Central memory CD8-positive, alpha-beta T cell (primary cell): ENCODE measurements around the gene MYO10.

Experiments
- ATAC-seq: fragments of 150-1000 bp; cut with Tn5 transposase; replicated peaks from 2 replicates; pipeline ENCODE4 v1.10.0; 2022; ENCODE audit warnings: mild to moderate bottlenecking, moderate FRiP score, moderate number of reproducible peaks; ENCODE audit not compliant: poor library complexity, severe bottlenecking; ENCODE audit errors: extremely low read depth
- DNase-seq, 2 donors: peaks; one replicate each; pipeline ENCODE4 v3.0.0; 2021; ENCODE audit warnings: low spot score in 2 of 2
- H3K27ac Mint-ChIP-seq: one replicate; pipeline ENCODE4 v1.8.0; 2022; ENCODE audit warnings: low read depth, mild to moderate bottlenecking, moderate library complexity, mixed read lengths
- H3K27me3 Mint-ChIP-seq: one replicate; pipeline ENCODE4 v1.8.0; 2022; ENCODE audit warnings: mixed read lengths
- H3K36me3 Mint-ChIP-seq: one replicate; pipeline ENCODE4 v1.8.0; 2022; ENCODE audit warnings: mild to moderate bottlenecking, moderate library complexity, mixed read lengths; ENCODE audit not compliant: insufficient read depth
- H3K4me1 Mint-ChIP-seq: one replicate; pipeline ENCODE4 v1.8.0; 2022; ENCODE audit warnings: mixed read lengths
- H3K4me3 Mint-ChIP-seq: one replicate; pipeline ENCODE4 v1.8.0; 2022; ENCODE audit warnings: mild to moderate bottlenecking, moderate library complexity, mixed read lengths
- H3K9me3 Mint-ChIP-seq: one replicate; pipeline ENCODE4 v1.8.0; 2022; ENCODE audit warnings: mixed read lengths

The MYO10 gene

GRCh38 chr5:16856531-16856930 is 79.6 kb downstream of the MYO10 start:
- Mint-ChIP-seq H3K27ac (no peak overlapping the region), H3K4me1 (no peaks in the 10 kb centered on the region), H3K36me3 (no peaks in the 10 kb centered on the region), H3K9me3 (peaks cover 10% of the 10 kb centered on the region), H3K4me3 (no peak overlapping the region), H3K27me3 (no peaks in the 10 kb centered on the region)
- no peak for ATAC-seq
- DNase-seq = no peak

GRCh38 chr5:16855898-16856297 is 80.2 kb downstream of the MYO10 start:
- Mint-ChIP-seq H3K27me3 (no peaks in the 10 kb centered on the region), H3K36me3 (no peaks in the 10 kb centered on the region), H3K4me1 (no peaks in the 10 kb centered on the region), H3K9me3 (peaks cover 10% of the 10 kb centered on the region), H3K4me3 (no peak overlapping the region), H3K27ac (no peak overlapping the region)
- ATAC-seq = no peak
- no peak for DNase-seq

GRCh38 chr5:16855485-16855884 is 80.6 kb downstream of the MYO10 start:
- ATAC-seq = no peak
- no peaks in the 10 kb centered on the region for H3K4me1 Mint-ChIP-seq
- no peak for DNase-seq
- no peaks in the 10 kb centered on the region for H3K27me3 Mint-ChIP-seq
- H3K9me3 Mint-ChIP-seq = peaks cover 8% of the 10 kb centered on the region
- no peak overlapping the region for H3K4me3 Mint-ChIP-seq
- no peaks in the 10 kb centered on the region for H3K36me3 Mint-ChIP-seq
- H3K27ac Mint-ChIP-seq = no peak overlapping the region

GRCh38 chr5:16854351-16854750 is 81.7 kb downstream of the MYO10 start:
- no peaks in the 10 kb centered on the region for H3K36me3 Mint-ChIP-seq
- H3K4me3 Mint-ChIP-seq = no peak overlapping the region
- DNase-seq (no peak), ATAC-seq (no peak)
- H3K4me1 Mint-ChIP-seq = no peaks in the 10 kb centered on the region
- H3K27me3 Mint-ChIP-seq = no peaks in the 10 kb centered on the region
- no peaks in the 10 kb centered on the region for H3K9me3 Mint-ChIP-seq
- no peak overlapping the region for H3K27ac Mint-ChIP-seq

- no peaks in the 10 kb centered on the region for H3K4me1 Mint-ChIP-seq
- ATAC-seq = no peak
Measured at GRCh38 chr5:16853518-16853917, 82.6 kb downstream of the MYO10 start.

GRCh38 chr5:16852251-16853005 is 83.7 kb downstream of the MYO10 start:
- H3K36me3 Mint-ChIP-seq = no peaks in the 10 kb centered on the region
- H3K27me3 Mint-ChIP-seq = no peaks in the 10 kb centered on the region
- H3K4me1 Mint-ChIP-seq = no peaks in the 10 kb centered on the region
- no peaks in the 10 kb centered on the region for H3K9me3 Mint-ChIP-seq
- H3K4me3 Mint-ChIP-seq = no peak overlapping the region
- ATAC-seq (no peak), DNase-seq (no peak)
- no peak overlapping the region for H3K27ac Mint-ChIP-seq

More at GRCh38 chr5:16853518-16853917, 82.6 kb downstream of the MYO10 start:
- Mint-ChIP-seq H3K27me3 (no peaks in the 10 kb centered on the region), H3K36me3 (no peaks in the 10 kb centered on the region), H3K4me3 (no peak overlapping the region), H3K9me3 (no peaks in the 10 kb centered on the region), H3K27ac (no peak overlapping the region)
- DNase-seq = no peak

GRCh38 chr5:16849775-16850174 is 86.3 kb downstream of the MYO10 start:
- Mint-ChIP-seq H3K27ac (no peak overlapping the region), H3K9me3 (no peaks in the 10 kb centered on the region), H3K4me3 (no peak overlapping the region), H3K36me3 (no peaks in the 10 kb centered on the region), H3K27me3 (no peaks in the 10 kb centered on the region), H3K4me1 (no peaks in the 10 kb centered on the region)
- no peak for ATAC-seq
- DNase-seq = no peak

- ATAC-seq (no peak), DNase-seq (no peak)
- no peak overlapping the region for H3K4me3 Mint-ChIP-seq
- H3K4me1 Mint-ChIP-seq = no peaks in the 10 kb centered on the region
- no peaks in the 10 kb centered on the region for H3K9me3 Mint-ChIP-seq
- H3K36me3 Mint-ChIP-seq = no peaks in the 10 kb centered on the region
- no peak overlapping the region for H3K27ac Mint-ChIP-seq
- no peaks in the 10 kb centered on the region for H3K27me3 Mint-ChIP-seq
Measured at GRCh38 chr5:16849181-16849580, 86.9 kb downstream of the MYO10 start.

GRCh38 chr5:16844952-16845351 is 91.1 kb downstream of the MYO10 start:
- no peaks in the 10 kb centered on the region for H3K4me1 Mint-ChIP-seq
- DNase-seq (no peak), ATAC-seq (no peak)
- H3K36me3 Mint-ChIP-seq = no peaks in the 10 kb centered on the region
- no peak overlapping the region for H3K4me3 Mint-ChIP-seq
- no peak overlapping the region for H3K27ac Mint-ChIP-seq
- H3K27me3 Mint-ChIP-seq = no peaks in the 10 kb centered on the region
- no peaks in the 10 kb centered on the region for H3K9me3 Mint-ChIP-seq

- no peak overlapping the region for H3K27ac Mint-ChIP-seq
- H3K9me3 Mint-ChIP-seq = no peaks in the 10 kb centered on the region
- no peaks in the 10 kb centered on the region for H3K36me3 Mint-ChIP-seq
- H3K27me3 Mint-ChIP-seq = no peaks in the 10 kb centered on the region
- ATAC-seq (no peak), DNase-seq (no peak)
- no peaks in the 10 kb centered on the region for H3K4me1 Mint-ChIP-seq
- no peak overlapping the region for H3K4me3 Mint-ChIP-seq
Measured at GRCh38 chr5:16842896-16843295, 93.2 kb downstream of the MYO10 start.

- Mint-ChIP-seq H3K4me3 (no peak overlapping the region), H3K27ac (no peak overlapping the region), H3K36me3 (no peaks in the 10 kb centered on the region), H3K4me1 (no peaks in the 10 kb centered on the region), H3K27me3 (no peaks in the 10 kb centered on the region), H3K9me3 (no peaks in the 10 kb centered on the region)
- no peak for DNase-seq
- no peak for ATAC-seq
Measured at GRCh38 chr5:16841416-16841815, 94.7 kb downstream of the MYO10 start.

GRCh38 chr5:16837305-16837704 is 98.8 kb downstream of the MYO10 start:
- H3K4me3 Mint-ChIP-seq = no peak overlapping the region
- no peaks in the 10 kb centered on the region for H3K4me1 Mint-ChIP-seq
- ATAC-seq = no peak
- DNase-seq = no peak
- no peak overlapping the region for H3K27ac Mint-ChIP-seq
- peaks cover 12% of the 10 kb centered on the region for H3K9me3 Mint-ChIP-seq
- peaks cover 2% of the 10 kb centered on the region for H3K36me3 Mint-ChIP-seq
- no peaks in the 10 kb centered on the region for H3K27me3 Mint-ChIP-seq

GRCh38 chr5:16834029-16834428 is 102.1 kb downstream of the MYO10 start:
- Mint-ChIP-seq H3K27me3 (no peaks in the 10 kb centered on the region), H3K4me3 (no peak overlapping the region), H3K4me1 (no peaks in the 10 kb centered on the region), H3K36me3 (peaks cover 2% of the 10 kb centered on the region), H3K9me3 (peaks cover 12% of the 10 kb centered on the region), H3K27ac (no peak overlapping the region)
- DNase-seq (no peak), ATAC-seq (no peak)
